Neural cell (in vitro differentiated cells): ENCODE measurements around the gene SULT4A1. TPM values are rescaled to one million over a fixed set of nuclear protein-coding genes. Genes with fewer than 3 reads are reported as not detected.

Experiments
- H2AFZ ChIP-seq: fragments of 200-600, 300-800 bp; sonication (generic), shearing (Covaris generic); 2 replicates; pipeline ENCODE4 v1.6.0; 2014; ENCODE audit warnings: low read depth, mild to moderate bottlenecking, antibody characterized with exemption, low read length, moderate library complexity
- H3F3A ChIP-seq: fragments of 200-600 bp; shearing (Covaris generic); 2 replicates; pipeline ENCODE4 v1.6.1; 2016; ENCODE audit warnings: mild to moderate bottlenecking, moderate library complexity, mixed read lengths, antibody characterized with exemption, low read length; ENCODE audit not compliant: insufficient read depth, poor library complexity, severe bottlenecking
- H3K27ac ChIP-seq: fragments of 200-600, 300-800 bp; sonication (generic), shearing (Covaris generic); 2 replicates; pipeline ENCODE4 v1.5.1; 2014; ENCODE audit warnings: mild to moderate bottlenecking, low read length, moderate library complexity
- H3K27me3 ChIP-seq: fragments of 300-800, 200-600 bp; sonication (generic), shearing (Covaris generic); 2 replicates; pipeline ENCODE4 v1.6.0; 2014; ENCODE audit warnings: mild to moderate bottlenecking, low read depth, low read length, moderate library complexity; ENCODE audit not compliant: insufficient read depth
- H3K36me3 ChIP-seq: fragments of 300-800, 200-600 bp; sonication (generic), shearing (Covaris generic); 2 replicates; pipeline ENCODE4 v1.5.1; 2014; ENCODE audit warnings: mild to moderate bottlenecking, antibody characterized with exemption, low read length, moderate library complexity; ENCODE audit not compliant: insufficient read depth
- H3K4me2 ChIP-seq: fragments of 300-800, 200-600 bp; sonication (generic), shearing (Covaris generic); 2 replicates; pipeline ENCODE4 v1.6.0; 2014; ENCODE audit warnings: mild to moderate bottlenecking, low read length
- H3K4me3 ChIP-seq: fragments of 300-800, 200-600 bp; sonication (generic), shearing (Covaris generic); 2 replicates; pipeline ENCODE4 v1.5.1; 2014; ENCODE audit warnings: mild to moderate bottlenecking, low read length, moderate library complexity
- H3K79me2 ChIP-seq: fragments of 200-600 bp; shearing (Covaris generic); replicated peaks from 2 replicates; pipeline ENCODE4 v1.6.0; 2014; ENCODE audit warnings: mild to moderate bottlenecking, low read length, moderate library complexity; ENCODE audit not compliant: insufficient read depth
- H3K9ac ChIP-seq: fragments of 300-800, 200-600 bp; sonication (generic), shearing (Covaris generic); 2 replicates; pipeline ENCODE4 v1.6.1; 2016; ENCODE audit warnings: mild to moderate bottlenecking, low read length, mixed read lengths
- H3K9me2 ChIP-seq: fragments of 200-600 bp; shearing (Covaris generic); 2 replicates; pipeline ENCODE4 v1.6.1; 2016; ENCODE audit warnings: mild to moderate bottlenecking, low read length, mixed read lengths; ENCODE audit not compliant: insufficient read depth
- H3K9me3 ChIP-seq: fragments of 200-600, 300-800 bp; sonication (generic), shearing (Covaris generic); 2 replicates; pipeline ENCODE4 v1.6.1; 2016; ENCODE audit warnings: mild to moderate bottlenecking, mixed run types, low read length, moderate library complexity, mixed read lengths
- H4K20me1 ChIP-seq: fragments of 200-600 bp; shearing (Covaris generic); 2 replicates; pipeline ENCODE4 v1.6.1; 2016; ENCODE audit warnings: mild to moderate bottlenecking, mixed run types; ENCODE audit not compliant: insufficient read depth
- CTCF ChIP-seq: fragments of 450-650 bp; IDR thresholded peaks from 2 replicates; pipeline ENCODE4 v1.5.1; 2014; ENCODE audit warnings: antibody characterized with exemption, mild to moderate bottlenecking, moderate library complexity; ENCODE audit not compliant: poor library complexity, severe bottlenecking
- EP300 ChIP-seq: fragments of 450-650 bp; conservative IDR thresholded peaks from 2 replicates; pipeline ENCODE4 v1.6.1; 2014; ENCODE audit warnings: antibody characterized with exemption, mild to moderate bottlenecking, moderate library complexity; ENCODE audit not compliant: poor library complexity, severe bottlenecking
- EZH2 ChIP-seq: fragments of 200-600, 300-800 bp; shearing (Covaris generic), sonication (generic); IDR thresholded peaks from 2 replicates; pipeline ENCODE4 v1.6.1; 2014; ENCODE audit warnings: antibody characterized with exemption, low read length, borderline replicate concordance, mild to moderate bottlenecking; ENCODE audit not compliant: insufficient read depth, poor library complexity, severe bottlenecking
- MXI1 ChIP-seq: fragments of 450-650 bp; conservative IDR thresholded peaks from 2 replicates; pipeline ENCODE4 v1.6.1; 2014; ENCODE audit warnings: antibody characterized with exemption, mild to moderate bottlenecking; ENCODE audit not compliant: poor library complexity, severe bottlenecking
- POLR2AphosphoS5 ChIP-seq: IDR thresholded peaks from 2 replicates; pipeline ENCODE4 v1.6.1; 2012
- RAD21 ChIP-seq: fragments of 450-650 bp; conservative IDR thresholded peaks from 2 replicates; pipeline ENCODE4 v1.6.1; 2014; ENCODE audit warnings: antibody characterized with exemption, mild to moderate bottlenecking, moderate library complexity
- SMC3 ChIP-seq: fragments of 450-650 bp; conservative IDR thresholded peaks from 2 replicates; pipeline ENCODE4 v1.6.1; 2014; ENCODE audit warnings: antibody characterized with exemption, mild to moderate bottlenecking, moderate library complexity; ENCODE audit not compliant: poor library complexity
- TAF1 ChIP-seq: IDR thresholded peaks from 2 replicates; pipeline ENCODE4 v1.6.1; 2012; ENCODE audit warnings: low read depth
- polyA plus RNA-seq: library from polyadenylated mRNA; depleted of rRNA; stranded (reverse); fragments of >200 nt; gene quantifications from 2 replicates; pipeline ENCODE4 v1.2.3, GENCODE V29; 2014
- TF ChIP-seq, protein P1 (sequence below): IDR thresholded peaks from 2 replicates; pipeline ENCODE4 v1.6.1; 2012; ENCODE audit warnings: borderline replicate concordance

The SULT4A1 gene
- polyA plus RNA-seq, 1 donor from 2014 or later = 182 TPM

GRCh38 chr22:43840431-43840830 is 21.9 kb downstream of the SULT4A1 start:
- Histone ChIP-seq H3K9ac (no peak overlapping the region), H3K9me3 (no peaks in the 10 kb centered on the region), H4K20me1 (no peaks in the 10 kb centered on the region), H3K4me3 (no peak overlapping the region), H3K9me2 (no peaks in the 10 kb centered on the region), H3F3A (no peaks in the 10 kb centered on the region), H3K36me3 (no peaks in the 10 kb centered on the region), H3K79me2 (no peaks in the 10 kb centered on the region), H3K4me2 (no peak overlapping the region), H2AFZ (no peak overlapping the region), H3K27ac (no peak overlapping the region), H3K27me3 (no peaks in the 10 kb centered on the region)
- TF ChIP-seq RAD21 (no peak), EZH2 (no peak), POLR2AphosphoS5 (no peak), EP300 (no peak), TAF1 (no peak), CTCF (no peak), MXI1 (no peak), SMC3 (no peak)
- TF ChIP-seq, protein P1, sequence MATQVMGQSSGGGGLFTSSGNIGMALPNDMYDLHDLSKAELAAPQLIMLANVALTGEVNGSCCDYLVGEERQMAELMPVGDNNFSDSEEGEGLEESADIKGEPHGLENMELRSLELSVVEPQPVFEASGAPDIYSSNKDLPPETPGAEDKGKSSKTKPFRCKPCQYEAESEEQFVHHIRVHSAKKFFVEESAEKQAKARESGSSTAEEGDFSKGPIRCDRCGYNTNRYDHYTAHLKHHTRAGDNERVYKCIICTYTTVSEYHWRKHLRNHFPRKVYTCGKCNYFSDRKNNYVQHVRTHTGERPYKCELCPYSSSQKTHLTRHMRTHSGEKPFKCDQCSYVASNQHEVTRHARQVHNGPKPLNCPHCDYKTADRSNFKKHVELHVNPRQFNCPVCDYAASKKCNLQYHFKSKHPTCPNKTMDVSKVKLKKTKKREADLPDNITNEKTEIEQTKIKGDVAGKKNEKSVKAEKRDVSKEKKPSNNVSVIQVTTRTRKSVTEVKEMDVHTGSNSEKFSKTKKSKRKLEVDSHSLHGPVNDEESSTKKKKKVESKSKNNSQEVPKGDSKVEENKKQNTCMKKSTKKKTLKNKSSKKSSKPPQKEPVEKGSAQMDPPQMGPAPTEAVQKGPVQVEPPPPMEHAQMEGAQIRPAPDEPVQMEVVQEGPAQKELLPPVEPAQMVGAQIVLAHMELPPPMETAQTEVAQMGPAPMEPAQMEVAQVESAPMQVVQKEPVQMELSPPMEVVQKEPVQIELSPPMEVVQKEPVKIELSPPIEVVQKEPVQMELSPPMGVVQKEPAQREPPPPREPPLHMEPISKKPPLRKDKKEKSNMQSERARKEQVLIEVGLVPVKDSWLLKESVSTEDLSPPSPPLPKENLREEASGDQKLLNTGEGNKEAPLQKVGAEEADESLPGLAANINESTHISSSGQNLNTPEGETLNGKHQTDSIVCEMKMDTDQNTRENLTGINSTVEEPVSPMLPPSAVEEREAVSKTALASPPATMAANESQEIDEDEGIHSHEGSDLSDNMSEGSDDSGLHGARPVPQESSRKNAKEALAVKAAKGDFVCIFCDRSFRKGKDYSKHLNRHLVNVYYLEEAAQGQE = no peak

GRCh38 chr22:43839781-43840180 is 22.5 kb downstream of the SULT4A1 start:
- Histone ChIP-seq H3K9me2 (no peaks in the 10 kb centered on the region), H3F3A (no peaks in the 10 kb centered on the region), H3K4me2 (no peak overlapping the region), H3K27me3 (no peaks in the 10 kb centered on the region), H3K27ac (no peak overlapping the region), H3K4me3 (no peak overlapping the region), H4K20me1 (no peaks in the 10 kb centered on the region), H3K9ac (no peak overlapping the region), H2AFZ (no peak overlapping the region), H3K36me3 (no peaks in the 10 kb centered on the region), H3K9me3 (no peaks in the 10 kb centered on the region), H3K79me2 (no peaks in the 10 kb centered on the region)
- no peak for TF ChIP-seq SMC3
- no peak for TF ChIP-seq RAD21
- TF ChIP-seq EZH2 = no peak
- no peak for TF ChIP-seq TAF1
- no peak for TF ChIP-seq MXI1
- no peak for TF ChIP-seq CTCF
- TF ChIP-seq EP300 = no peak
- no peak for TF ChIP-seq POLR2AphosphoS5
- TF ChIP-seq, protein P1 = no peak
